Suprapubic skin (tissue), 4 donors: ENCODE data around the gene NCOA1.

Source experiments
- EP300 ChIP-seq: sonication (generic); formaldehyde crosslinking; IDR thresholded peaks from one replicate; pipeline ENCODE4 v1.6.1; 2017; ENCODE audit warnings: antibody characterized with exemption
- POLR2A ChIP-seq, 2 donors: fragments of 450-650 bp; IDR thresholded peaks; one replicate each; pipeline ENCODE4 v1.6.1; 2017; ENCODE audit warnings: antibody characterized with exemption in 2 of 2, mild to moderate bottlenecking in 2 of 2, moderate library complexity in 2 of 2
- POLR2AphosphoS5 ChIP-seq, 3 donors: sonication (generic); formaldehyde crosslinking; IDR thresholded peaks; one replicate each; pipeline ENCODE4 v1.6.1; 2017; ENCODE audit warnings: antibody characterized with exemption in 3 of 3
- TF ChIP-seq, protein P1 (sequence below), 2 donors: fragments of 200-600 bp in 1 of 2; fragments of 450-650 bp in 1 of 2; sonication (generic) in 1 of 2; IDR thresholded peaks; one replicate each; pipeline ENCODE4 v1.5.1; 2016 to 2019; ENCODE audit warnings: antibody characterized with exemption in 2 of 2, mild to moderate bottlenecking in 1 of 2, moderate library complexity in 1 of 2

DNA sequence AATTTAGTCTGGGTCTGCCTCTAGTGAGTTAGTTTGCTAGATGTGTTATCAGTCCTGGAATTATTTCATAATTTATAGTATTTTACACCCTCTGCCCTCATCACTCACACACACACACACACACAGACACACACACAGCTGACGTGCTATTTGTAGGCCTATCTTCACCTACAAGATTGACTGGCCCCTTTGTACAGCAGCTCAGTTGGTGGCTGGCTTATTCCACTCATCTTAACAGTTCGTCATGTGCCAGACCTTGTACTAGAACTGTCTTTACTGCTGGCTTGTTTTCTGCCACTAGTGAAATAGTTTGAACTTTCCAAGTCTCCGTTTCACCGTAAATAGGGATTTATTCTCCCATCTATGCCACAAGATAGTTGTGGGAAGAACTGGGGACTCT lies 323.5 kb downstream of the NCOA1 start:
- TF ChIP-seq, protein P1, sequence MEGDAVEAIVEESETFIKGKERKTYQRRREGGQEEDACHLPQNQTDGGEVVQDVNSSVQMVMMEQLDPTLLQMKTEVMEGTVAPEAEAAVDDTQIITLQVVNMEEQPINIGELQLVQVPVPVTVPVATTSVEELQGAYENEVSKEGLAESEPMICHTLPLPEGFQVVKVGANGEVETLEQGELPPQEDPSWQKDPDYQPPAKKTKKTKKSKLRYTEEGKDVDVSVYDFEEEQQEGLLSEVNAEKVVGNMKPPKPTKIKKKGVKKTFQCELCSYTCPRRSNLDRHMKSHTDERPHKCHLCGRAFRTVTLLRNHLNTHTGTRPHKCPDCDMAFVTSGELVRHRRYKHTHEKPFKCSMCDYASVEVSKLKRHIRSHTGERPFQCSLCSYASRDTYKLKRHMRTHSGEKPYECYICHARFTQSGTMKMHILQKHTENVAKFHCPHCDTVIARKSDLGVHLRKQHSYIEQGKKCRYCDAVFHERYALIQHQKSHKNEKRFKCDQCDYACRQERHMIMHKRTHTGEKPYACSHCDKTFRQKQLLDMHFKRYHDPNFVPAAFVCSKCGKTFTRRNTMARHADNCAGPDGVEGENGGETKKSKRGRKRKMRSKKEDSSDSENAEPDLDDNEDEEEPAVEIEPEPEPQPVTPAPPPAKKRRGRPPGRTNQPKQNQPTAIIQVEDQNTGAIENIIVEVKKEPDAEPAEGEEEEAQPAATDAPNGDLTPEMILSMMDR (IDR thresholded peaks at IDR 0.05): no peak
- TF ChIP-seq POLR2A (IDR thresholded peaks at IDR 0.05) (no peak), EP300 (no peak), POLR2AphosphoS5 (IDR thresholded peaks at IDR 0.05) (no peak)
